ENCODE measurements around the gene TRIM29.

The TRIM29 gene

DNA sequence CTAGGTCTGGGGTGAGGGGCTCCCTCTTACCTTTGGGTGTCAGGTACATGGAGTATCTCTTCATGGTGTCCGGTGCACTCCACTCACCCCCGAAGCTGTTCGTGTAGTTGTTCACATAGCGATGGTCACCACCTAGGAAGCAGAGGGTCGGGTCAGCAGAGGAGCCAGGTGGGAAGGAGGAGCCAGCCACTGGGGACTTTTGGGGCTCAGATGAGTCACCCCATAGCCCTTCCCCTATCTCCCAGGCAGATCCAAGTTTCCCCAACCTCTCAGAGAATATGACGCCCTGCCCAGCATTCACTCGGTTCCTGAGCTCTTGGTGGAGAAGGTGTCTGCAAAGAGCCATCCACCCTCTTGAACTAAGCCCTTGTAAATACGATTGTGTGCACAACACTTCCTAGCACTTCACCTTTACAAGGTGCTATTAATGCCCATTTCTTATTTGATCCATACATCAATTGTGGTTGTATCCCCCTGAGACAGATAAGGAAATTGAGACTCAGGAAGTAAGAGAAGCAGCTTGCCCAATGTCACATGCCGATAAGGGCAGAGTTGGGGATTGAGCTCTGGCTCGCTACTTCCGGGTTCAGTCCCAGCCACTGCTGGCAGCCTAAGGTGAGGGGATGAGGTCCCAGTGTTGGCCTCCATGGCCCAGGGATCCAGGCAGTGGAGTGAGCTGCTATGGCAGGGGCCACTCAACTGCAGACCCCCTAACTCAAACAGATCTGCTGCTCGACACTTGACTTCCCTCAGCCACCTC is 14.8 kb downstream of the TRIM29 start:
- no peak for DNase-seq

- no peak for DNase-seq
Observed at GRCh38 chr11:120121914-120122473, 15.9 kb downstream of the TRIM29 start.

DNA sequence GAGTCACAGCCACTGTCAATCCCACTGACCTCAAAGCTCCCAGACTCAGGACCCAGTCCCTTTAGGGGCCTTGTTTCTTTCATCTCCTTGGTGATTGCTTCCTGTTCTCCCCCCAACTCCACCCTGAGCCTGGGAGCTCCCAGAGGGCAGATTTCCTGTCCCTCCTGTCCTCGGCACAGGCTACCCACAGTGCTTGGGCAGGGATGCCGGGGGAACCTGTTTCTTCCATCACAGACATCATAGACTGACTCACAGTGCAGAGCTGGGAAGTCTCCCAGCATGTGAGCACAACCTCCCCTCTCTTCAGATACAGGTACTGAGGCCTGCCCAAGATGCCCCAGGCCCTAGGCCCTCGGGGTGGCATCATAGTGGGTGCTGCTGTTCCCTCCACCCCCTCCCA is 16.6 kb downstream of the TRIM29 start:
- no peak for DNase-seq

DNA sequence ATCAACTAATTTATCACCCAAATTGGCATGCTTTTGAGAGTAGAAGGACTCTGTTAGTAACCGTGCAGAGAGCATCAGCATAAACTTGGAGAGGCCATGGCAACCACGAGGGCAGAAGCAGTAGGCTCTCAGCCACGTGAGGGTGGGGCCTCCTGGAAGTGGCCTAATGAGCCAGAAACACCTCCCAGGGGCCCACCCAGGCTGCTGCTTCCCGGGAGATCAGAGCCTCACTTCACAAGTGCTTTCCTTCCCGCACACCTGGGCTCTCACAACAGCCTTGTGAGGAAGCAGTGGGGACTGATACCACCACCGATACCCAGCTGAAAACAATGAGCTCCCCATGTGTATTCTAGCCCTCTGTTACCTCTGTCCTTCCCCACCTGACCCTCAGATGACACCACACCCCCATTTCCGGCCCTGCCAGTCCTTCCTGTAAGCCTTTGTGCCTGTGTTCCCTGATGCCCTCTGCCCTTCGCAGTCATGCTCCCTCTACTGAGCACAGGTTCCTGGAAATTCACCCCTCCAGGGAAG is 17.0 kb downstream of the TRIM29 start:
- DNase-seq = no peak

- DNase-seq = no peak
Observed at GRCh38 chr11:120119121-120119520, 18.8 kb downstream of the TRIM29 start.

GRCh38 chr11:120117991-120118390 is 19.9 kb downstream of the TRIM29 start:
- no peak for DNase-seq

GRCh38 chr11:120116966-120117365 is 20.9 kb downstream of the TRIM29 start:
- DNase-seq = no peak

GRCh38 chr11:120115272-120116000 is 22.5 kb downstream of the TRIM29 start:
- DNase-seq = no peak

GRCh38 chr11:120112174-120112796 is 25.6 kb downstream of the TRIM29 start:
- no peak for DNase-seq

DNA sequence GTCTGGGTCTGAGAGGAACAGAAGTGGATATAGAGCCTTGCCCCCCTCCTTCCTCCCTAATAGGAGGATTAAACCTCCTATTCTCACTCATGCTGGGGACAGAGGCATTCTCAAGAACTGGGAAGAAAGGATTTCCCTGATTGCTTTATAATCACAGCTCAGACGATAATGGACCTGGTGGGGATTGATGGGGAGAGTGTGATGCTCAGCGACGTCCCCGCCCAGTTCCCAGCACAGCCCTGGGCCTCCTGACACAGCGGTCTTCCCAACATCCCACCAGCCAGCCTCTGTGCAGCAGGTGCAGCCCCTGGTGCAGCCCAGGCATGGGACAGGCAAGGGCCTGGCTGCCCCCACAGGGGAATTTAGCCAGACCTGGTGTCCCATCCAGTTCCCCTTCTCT is 28.4 kb downstream of the TRIM29 start:
- DNase-seq = no peak

GRCh38 chr11:120108785-120109168 is 29.1 kb downstream of the TRIM29 start:
- DNase-seq = no peak

DNA sequence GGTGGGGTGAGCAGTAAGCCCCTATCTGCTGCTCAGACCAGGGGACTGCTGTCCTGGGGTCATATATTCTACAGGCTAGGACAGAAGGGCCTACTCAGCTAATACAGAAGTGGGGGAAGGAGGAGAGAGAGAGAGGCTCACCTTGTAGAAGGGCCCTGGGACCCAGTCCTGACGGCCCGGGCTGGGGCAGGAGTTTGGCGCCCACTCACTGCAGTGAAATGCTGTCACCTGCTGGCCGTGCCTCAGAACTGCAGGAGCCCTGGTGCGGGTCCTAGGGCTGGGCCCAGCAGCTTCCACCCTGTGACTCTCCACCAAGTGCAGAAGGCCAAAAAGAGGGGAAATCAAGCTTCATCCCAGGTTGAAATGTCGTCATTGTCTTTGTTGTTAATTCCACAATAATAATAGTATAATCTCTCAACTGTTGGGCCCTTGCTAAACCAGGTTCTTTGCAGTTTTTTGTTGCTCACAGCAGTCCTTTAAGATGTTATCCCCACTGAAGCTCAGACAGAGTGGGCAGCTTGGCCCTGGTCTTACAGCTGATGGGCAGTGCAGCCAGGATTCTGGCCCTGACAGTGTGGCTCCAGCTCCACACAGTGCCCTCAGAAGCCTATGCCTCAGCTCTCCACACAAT is 29.6 kb downstream of the TRIM29 start:
- DNase-seq = peak; percentile 38

DNA sequence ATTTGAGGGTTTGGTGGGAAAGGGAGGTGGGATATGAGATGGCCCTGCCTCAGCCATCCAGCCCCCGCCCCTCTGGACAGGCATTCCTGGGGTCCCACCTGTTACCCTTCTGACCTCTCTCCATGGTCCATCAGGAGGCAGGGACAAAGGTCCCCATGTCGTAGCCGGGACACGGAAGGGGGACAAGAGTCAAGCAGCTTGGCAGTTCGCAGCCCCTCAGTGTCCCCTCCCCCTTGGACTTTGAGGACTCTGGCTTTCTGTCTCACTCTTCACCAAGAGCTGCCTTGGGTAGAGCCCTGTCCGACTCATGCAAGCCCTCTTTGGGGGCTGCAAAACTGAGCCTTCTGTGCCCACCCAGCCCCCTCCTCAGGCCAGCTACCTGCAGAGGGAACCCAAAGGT is 30.2 kb downstream of the TRIM29 start:
- DNase-seq = no peak

DNA sequence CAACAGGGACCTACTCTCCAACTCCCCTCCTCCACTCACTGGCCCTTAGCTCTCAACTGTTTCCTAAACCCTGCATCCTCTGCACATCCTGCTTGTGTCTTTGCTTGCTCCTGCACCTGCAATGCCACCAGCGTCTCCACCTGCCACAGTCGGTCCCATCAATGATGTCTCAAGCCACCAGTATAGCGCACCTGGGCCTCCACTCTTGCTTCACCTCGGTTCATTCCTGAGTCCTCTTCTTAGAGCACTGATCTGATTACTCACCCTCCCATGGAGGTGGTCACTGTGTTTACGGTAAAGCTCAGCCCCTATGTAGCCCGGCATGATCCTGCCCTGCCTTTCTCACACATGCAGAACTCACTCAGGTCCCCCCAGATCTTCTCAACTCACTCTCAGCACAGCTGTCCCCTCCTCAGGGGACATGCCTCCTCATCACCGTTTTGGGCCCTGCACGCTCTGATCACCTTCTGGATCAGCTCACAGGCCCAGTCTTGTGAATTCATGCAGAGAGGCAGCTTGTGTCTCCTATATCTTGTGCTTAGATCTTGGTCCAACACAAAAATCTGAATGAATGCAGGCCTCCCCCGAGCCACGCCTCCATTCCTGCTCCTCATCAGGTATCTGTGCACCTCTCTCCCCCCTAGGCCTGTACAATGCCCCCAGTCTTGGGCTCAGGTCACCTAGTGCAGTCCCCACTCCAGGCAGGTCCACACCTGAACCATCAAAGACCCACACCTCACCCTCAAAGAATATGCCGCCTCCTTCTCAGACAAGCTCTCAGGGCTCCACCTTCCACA is 31.4 kb downstream of the TRIM29 start:
- DNase-seq = no peak

- DNase-seq = no peak
Observed at GRCh38 chr11:120105576-120105975, 32.3 kb downstream of the TRIM29 start.

DNA sequence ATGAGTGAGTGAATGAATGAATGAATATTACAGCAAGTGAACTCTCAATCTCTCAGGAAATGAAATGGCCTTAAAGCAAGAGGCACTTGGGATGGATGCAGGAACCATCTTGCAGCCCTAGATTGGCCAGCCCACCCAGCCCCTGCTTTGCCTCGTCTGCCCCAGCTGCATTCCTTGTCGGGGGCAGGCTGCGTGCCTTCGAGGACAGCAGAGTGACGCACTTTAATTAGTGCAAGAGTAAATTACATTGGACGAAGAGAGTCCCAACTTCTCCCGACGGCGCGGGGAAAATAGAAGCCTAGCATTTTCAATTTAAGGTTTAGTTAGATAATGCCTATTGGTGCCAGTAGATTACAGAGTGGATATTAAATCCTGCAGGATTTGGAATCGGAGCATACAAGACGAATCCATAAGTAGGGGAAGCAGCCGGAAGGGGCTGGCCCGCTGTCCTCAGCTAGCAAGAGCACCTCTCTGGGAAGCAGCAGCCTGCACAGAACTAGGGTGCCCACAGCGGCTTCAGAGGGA is 33.8 kb downstream of the TRIM29 start:
- DNase-seq = no peak

- no peak for DNase-seq
Observed at GRCh38 chr11:120102864-120103122, 35.1 kb downstream of the TRIM29 start.

DNA sequence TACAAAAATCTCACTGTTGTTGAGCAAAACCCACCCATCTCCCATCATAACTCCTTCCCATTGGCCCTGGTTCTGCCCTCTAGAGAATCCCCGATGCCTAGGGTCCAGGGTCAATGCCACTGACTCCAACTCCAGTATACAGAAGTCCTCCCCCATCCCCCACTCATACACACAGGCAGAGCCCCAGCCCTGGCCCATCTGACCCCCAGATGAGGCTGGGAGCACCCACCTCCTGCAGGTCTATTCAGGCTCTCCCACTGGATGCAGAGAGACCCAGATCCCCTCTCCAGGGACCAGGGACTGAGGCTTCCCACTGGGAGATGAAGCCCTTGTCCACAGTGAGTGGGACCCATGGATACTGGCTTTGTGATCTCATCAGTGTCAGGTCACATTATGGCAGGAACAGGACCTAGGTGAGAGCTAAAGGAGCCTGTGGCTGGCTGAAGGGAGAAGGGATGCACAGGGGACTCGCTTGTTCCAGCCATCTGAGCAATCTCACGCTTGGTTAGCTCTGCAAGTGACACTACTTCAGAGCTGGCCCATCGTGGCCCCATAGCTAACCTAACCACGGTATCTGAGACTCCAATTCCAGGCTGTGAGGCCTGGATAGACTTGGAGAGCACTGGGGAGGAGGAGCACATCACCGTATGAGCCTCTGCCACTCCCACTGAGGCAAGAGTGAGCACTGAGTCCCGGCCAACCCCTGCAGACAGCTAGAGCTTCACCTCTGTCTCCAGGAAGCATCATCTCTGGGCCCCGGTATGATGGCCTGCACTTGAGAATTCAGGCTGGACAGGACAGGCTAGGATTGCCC is 35.7 kb downstream of the TRIM29 start:
- no peak for DNase-seq

DNA sequence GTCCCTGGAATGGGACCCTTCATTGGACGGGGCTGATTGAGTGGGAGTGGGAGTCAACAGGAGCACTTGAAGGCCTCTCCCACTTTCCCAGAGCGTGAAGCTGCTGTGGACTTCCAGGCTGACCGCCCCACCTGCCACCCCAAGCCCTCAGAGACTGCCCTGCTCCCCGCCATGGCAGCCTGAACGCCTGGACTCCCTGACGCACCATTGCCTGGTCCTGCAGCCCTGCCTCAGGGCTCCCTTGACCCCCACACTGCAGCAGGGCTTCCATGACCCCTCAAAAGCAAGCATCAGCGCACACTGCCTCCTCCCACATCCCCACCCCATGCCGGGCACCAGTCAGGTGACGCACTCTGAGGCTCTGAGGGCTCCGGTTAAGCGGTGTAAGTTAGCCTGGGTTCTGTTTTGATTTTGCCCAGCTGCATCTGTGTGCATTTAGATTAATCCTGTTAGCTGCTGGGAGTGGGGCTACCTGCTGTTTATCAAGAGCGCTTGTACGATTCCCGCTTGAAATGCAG is 39.4 kb downstream of the TRIM29 start:
- DNase-seq = no peak

- DNase-seq = no peak
Observed at GRCh38 chr11:120097721-120098385, 40.1 kb downstream of the TRIM29 start.

All from T-helper 9 cell (primary cell).